Peyer's patch (tissue), 4 donors: ENCODE measurements around the gene ATP6V0A1. TPM values are rescaled to one million over a fixed set of nuclear protein-coding genes. Genes with fewer than 3 reads are reported as not detected.

ENCODE experiments used
- DNase-seq, 3 donors: peaks; one replicate each; pipeline ENCODE4 v3.0.0-alpha.2; 2017 to 2019
- H3K27ac ChIP-seq, 4 donors: fragments of 200-600 bp; sonication (generic); one replicate each; pipeline ENCODE4 v1.5.1; 2016 to 2019
- H3K27me3 ChIP-seq, 2 donors: fragments of 200-600 bp; sonication (generic); one replicate each; pipeline ENCODE4 v1.5.1; 2019
- H3K36me3 ChIP-seq, 3 donors: fragments of 200-600 bp; sonication (generic); one replicate each; pipeline ENCODE4 v1.5.1; 2016 to 2019
- H3K4me1 ChIP-seq, 4 donors: fragments of 200-600 bp; sonication (generic); one replicate each; pipeline ENCODE4 v1.5.1; 2016 to 2019
- H3K4me3 ChIP-seq, 4 donors: fragments of 200-600 bp; sonication (generic); 1 replicate in 3 of 4; 2 replicates in 1 of 4; pipeline ENCODE4 v1.5.1; 2016 to 2019; ENCODE audit warnings: mild to moderate bottlenecking in 1 of 4
- H3K9me3 ChIP-seq, 4 donors: fragments of 200-600 bp; sonication (generic); one replicate each; pipeline ENCODE4 v1.5.1; 2016 to 2019; ENCODE audit warnings: mild to moderate bottlenecking in 1 of 4
- POLR2A ChIP-seq, 2 donors: fragments of 450-650 bp; IDR thresholded peaks; one replicate each; pipeline ENCODE4 v1.5.1; 2017; ENCODE audit warnings: antibody characterized with exemption in 2 of 2, mild to moderate bottlenecking in 2 of 2, moderate library complexity in 2 of 2
- total RNA-seq, 4 donors: library from RNA; depleted of rRNA; stranded (reverse); fragments of >200 nt; gene quantifications; one replicate each; pipeline ENCODE4 v1.1.0, GENCODE V29; 2016
- TF ChIP-seq, protein P1 (sequence below), 6 experiments: fragments of 450-650 bp in 4 of 6; fragments of 200-600 bp in 2 of 6; sonication (generic) in 1 of 6; IDR thresholded peaks; one replicate each; pipeline ENCODE4 v1.5.1; 2017 to 2019; ENCODE audit warnings: antibody characterized with exemption in 6 of 6, mild to moderate bottlenecking in 3 of 6, moderate library complexity in 1 of 6

The ATP6V0A1 gene
- total RNA-seq, 4 donors from 2014 or later: 121 to 251 (median 204) TPM

- Histone ChIP-seq H3K36me3 (peaks cover 0 to 43% (median 0%) of the 10 kb centered on the region in 3 donors), H3K4me1 (peaks cover 0 to 29% (median 3%) of the 10 kb centered on the region in 4 donors), H3K9me3 (no peaks in the 10 kb centered on the region), H3K27ac (peak overlapping the region in 3 of 4 donors; percentile 37 to 51 (median 38)), H3K27me3 (no peaks in the 10 kb centered on the region), H3K4me3 (no peak overlapping the region)
- no peak for TF ChIP-seq POLR2A (IDR thresholded peaks at IDR 0.05)
- TF ChIP-seq, protein P1, sequence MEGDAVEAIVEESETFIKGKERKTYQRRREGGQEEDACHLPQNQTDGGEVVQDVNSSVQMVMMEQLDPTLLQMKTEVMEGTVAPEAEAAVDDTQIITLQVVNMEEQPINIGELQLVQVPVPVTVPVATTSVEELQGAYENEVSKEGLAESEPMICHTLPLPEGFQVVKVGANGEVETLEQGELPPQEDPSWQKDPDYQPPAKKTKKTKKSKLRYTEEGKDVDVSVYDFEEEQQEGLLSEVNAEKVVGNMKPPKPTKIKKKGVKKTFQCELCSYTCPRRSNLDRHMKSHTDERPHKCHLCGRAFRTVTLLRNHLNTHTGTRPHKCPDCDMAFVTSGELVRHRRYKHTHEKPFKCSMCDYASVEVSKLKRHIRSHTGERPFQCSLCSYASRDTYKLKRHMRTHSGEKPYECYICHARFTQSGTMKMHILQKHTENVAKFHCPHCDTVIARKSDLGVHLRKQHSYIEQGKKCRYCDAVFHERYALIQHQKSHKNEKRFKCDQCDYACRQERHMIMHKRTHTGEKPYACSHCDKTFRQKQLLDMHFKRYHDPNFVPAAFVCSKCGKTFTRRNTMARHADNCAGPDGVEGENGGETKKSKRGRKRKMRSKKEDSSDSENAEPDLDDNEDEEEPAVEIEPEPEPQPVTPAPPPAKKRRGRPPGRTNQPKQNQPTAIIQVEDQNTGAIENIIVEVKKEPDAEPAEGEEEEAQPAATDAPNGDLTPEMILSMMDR (IDR thresholded peaks at IDR 0.05): no peak
- DNase-seq: no peak
Measured at GRCh38 chr17:42513686-42514085, 55.0 kb downstream of the ATP6V0A1 start.

DNA sequence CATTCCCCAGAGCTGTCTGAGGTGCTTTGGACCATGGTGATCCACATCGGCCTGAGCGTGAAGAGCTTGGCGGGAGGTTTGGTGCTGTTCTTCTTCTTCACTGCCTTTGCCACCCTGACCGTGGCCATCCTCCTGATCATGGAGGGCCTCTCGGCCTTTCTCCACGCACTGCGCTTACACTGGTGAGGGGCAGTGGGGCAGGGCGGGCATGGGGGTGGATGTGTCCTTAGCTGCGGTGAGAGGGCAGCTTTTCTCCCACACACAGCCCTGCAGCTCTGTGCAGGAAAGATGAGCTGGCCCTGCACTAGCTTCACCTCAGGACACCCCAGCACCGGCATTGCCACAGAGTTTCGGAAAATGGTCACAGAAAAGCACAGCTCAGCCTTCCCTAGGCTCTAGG is 55.6 kb downstream of the ATP6V0A1 start:
- Histone ChIP-seq H3K27ac (peak overlapping the region in 1 of 4 donors; percentile 51), H3K4me1 (peaks cover 0 to 31% (median 5%) of the 10 kb centered on the region in 4 donors)

DNA sequence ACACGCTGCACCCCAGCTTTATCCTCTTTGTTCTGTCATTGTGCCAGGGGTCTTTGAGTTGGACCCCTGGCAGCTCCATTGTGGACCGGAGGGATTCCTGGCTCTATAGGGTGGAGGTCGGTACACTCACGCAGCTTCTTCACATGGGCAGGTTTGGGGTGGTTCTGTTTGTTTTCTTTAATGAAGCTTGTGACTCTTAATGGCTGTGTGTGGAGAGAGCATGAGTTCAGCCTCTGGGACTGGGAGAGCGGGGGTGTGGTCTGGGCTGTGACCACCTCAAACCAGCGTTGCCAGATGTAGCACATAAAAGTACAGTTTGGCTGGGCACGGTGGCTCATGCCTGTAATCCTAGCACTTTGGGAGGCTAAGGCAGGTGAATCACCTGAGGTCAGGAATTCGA is 56.2 kb downstream of the ATP6V0A1 start:
- Histone ChIP-seq H3K4me3 (no peak overlapping the region), H3K9me3 (no peaks in the 10 kb centered on the region), H3K4me1 (peaks cover 0 to 31% (median 10%) of the 10 kb centered on the region in 4 donors), H3K36me3 (peaks cover 0 to 31% (median 0%) of the 10 kb centered on the region in 3 donors), H3K27ac (no peak overlapping the region), H3K27me3 (no peaks in the 10 kb centered on the region)
- TF ChIP-seq, protein P1 (IDR thresholded peaks at IDR 0.05): no peak
- TF ChIP-seq POLR2A (IDR thresholded peaks at IDR 0.05): no peak
- DNase-seq: no peak

More for the DNA sequence above, 55.6 kb downstream of the ATP6V0A1 start:
- no peaks in the 10 kb centered on the region for H3K27me3 ChIP-seq
- DNase-seq: no peak
- no peak for TF ChIP-seq POLR2A (IDR thresholded peaks at IDR 0.05)
- TF ChIP-seq, protein P1 (IDR thresholded peaks at IDR 0.05): no peak
- H3K4me3 ChIP-seq: no peak overlapping the region
- no peaks in the 10 kb centered on the region for H3K9me3 ChIP-seq
- peaks cover 0 to 37% (median 0%) of the 10 kb centered on the region in 3 donors for H3K36me3 ChIP-seq

- no peaks in the 10 kb centered on the region for H3K9me3 ChIP-seq
- peak; percentile 82 to 95 (median 89) for DNase-seq
- H3K27ac ChIP-seq: peak overlapping the region; percentile 68 to 95 (median 86)
- no peak overlapping the region for H3K4me3 ChIP-seq
- TF ChIP-seq POLR2A (IDR thresholded peaks at IDR 0.05): peak in 1 of 2 donors; percentile 18
- TF ChIP-seq, protein P1 (IDR thresholded peaks at IDR 0.05): peak; percentile 93 to 98 (median 94)
- H3K36me3 ChIP-seq: peaks cover 0 to 38% (median 0%) of the 10 kb centered on the region in 3 donors
- no peaks in the 10 kb centered on the region for H3K27me3 ChIP-seq
- H3K4me1 ChIP-seq: peaks cover 0 to 57% (median 15%) of the 10 kb centered on the region in 4 donors
Measured at GRCh38 chr17:42517516-42517915, 58.8 kb downstream of the ATP6V0A1 start.

GRCh38 chr17:42518046-42518754 is 59.5 kb downstream of the ATP6V0A1 start:
- H3K9me3 ChIP-seq: no peaks in the 10 kb centered on the region
- peaks cover 0 to 38% (median 0%) of the 10 kb centered on the region in 3 donors for H3K36me3 ChIP-seq
- H3K4me1 ChIP-seq: peaks cover 0 to 63% (median 15%) of the 10 kb centered on the region in 4 donors
- H3K27me3 ChIP-seq: no peaks in the 10 kb centered on the region
- peak in 2 of 3 donors; percentile 77 to 91 for DNase-seq
- H3K27ac ChIP-seq: peak overlapping the region; percentile 68 to 95 (median 86)
- peak overlapping the region in 1 of 4 donors; percentile 4 for H3K4me3 ChIP-seq
- TF ChIP-seq POLR2A (IDR thresholded peaks at IDR 0.05): no peak
- TF ChIP-seq, protein P1 (IDR thresholded peaks at IDR 0.05): peak in 2 of 6 experiments; percentile 2 to 7
